NCI-H345 (cell line): ENCODE results near the gene TMEM250.
"Not testable (repeated sequence)": the region's sequence is repeated elsewhere in the genome, so short reads cannot be mapped to it uniquely, and the experiment has no call there.

Source experiments
- DNase-seq: peaks from one replicate; lab custom pipeline; 2025; lab: John Stamatoyannopoulos, UW

Gene TMEM250, protein sequence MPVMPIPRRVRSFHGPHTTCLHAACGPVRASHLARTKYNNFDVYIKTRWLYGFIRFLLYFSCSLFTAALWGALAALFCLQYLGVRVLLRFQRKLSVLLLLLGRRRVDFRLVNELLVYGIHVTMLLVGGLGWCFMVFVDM

DNA sequence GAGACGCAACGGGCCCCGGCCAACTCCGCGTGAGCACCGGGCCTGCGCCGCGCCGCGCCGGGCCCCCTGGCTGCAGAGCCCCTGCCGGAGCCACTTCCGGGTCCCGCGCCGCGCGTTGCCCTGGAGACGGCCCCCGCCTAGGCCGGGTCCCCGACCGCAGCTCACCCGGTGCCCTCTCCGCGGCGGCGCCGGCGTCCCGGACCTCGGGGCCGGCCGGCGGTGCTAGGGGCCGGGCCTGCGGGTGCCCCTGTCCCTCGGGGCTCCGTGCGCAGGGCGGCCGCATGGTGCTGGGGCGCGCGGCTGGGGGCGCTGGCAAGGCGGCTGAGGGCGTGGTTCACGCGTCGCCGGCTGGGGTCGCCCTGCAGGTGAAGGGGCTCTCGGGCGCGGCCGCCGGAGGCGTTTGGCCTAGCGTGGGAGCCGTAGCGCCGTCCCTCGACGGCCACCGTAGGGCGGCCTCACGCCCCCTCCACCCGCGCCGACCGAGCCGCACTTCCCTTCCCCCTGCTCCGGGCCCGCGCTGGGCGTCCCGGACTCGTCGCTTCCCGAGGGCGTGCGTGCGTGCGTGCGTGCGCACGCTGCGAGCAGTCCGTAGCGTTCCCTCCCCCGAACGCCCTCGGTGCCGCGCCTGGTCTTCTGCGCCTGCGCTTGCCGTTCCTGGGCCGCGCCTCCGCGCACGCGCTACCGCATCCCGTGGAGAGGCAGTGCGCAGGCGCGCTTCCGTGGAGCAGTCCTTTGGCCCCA is at the start of gene TMEM250:
Gene TMEM250 (minus strand): TSS at position 556 of the 741 bp plus-strand sequence. CDS start 1,975 bp downstream, outside the sequence.
- peak; percentile 95 for DNase-seq

- no peak for DNase-seq
Measured at GRCh38 chr9:136163248-136163850, 44.7 kb upstream of the TMEM250 start.

DNA sequence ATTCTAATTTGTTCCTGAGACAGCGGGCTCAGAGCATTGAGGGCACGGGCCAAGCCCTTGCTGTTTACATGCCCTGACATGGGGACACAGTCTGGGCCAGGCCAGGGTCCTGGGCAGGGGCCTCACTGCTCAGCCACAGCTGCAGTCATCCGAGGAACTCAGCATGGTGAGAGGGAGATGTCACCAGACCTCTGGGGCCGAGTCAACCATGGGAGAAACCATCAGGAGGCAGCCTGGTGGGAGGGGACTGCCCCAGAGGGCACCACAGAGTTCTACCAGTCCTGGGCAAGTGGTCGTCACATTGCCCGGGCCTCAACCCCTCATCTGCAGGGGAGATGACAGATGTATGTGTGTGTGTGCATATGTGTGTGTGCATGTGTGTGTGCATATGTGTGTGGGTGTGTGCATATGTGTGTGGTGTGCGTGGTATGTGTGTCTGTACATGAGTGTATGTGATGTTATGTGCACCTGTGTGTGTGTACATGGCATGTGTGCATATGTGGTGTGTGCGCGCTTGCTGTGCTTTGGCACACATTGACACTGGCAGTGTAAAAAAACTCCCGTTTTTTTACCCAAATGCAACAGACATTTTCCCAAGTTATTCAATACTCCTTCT is 42.4 kb upstream of the TMEM250 start:
- no peak for DNase-seq

- DNase-seq = peak; percentile 85
Measured at GRCh38 chr9:136160381-136160841, 41.7 kb upstream of the TMEM250 start.

- no peak for DNase-seq
Measured at GRCh38 chr9:136159851-136160250, 41.2 kb upstream of the TMEM250 start.

DNA sequence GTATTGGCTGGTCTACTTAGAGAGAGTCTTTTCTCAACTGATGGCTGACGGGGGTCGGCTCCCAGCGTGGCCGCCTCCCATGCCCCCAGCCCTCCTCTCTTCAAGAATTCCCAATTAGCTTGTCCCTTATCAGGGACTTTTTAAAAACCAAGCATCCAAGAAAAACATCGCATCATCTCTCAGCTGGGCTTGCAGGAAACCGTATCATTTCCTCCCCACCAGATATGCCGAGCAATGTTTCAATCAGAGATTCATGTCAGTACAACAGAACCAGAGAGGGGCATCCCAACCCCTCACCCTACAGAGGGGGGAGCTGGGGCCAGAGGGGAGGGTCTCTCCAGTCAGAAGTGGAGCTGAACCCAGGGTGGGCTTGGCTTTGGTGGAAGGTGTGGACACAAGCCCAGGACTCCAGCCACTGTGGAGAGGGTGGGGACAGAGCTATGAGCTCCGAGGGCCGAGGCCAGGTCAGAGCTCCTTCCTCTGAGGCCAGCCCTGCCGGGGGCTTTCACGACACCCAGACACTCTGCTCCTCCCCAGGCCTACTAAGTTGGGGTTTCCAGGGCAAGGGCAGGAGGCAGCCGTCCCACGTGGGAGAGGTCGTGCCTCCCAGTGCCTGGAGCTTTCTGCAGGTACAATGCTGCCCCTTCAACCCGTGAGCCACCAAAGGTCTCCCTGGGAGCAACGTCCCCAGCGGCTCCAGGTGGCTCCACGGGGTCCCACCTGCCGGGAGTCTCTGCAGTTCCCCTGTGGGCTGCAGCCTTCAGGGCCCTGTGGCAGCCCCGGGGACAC is 39.0 kb upstream of the TMEM250 start:
- DNase-seq = no peak

DNA sequence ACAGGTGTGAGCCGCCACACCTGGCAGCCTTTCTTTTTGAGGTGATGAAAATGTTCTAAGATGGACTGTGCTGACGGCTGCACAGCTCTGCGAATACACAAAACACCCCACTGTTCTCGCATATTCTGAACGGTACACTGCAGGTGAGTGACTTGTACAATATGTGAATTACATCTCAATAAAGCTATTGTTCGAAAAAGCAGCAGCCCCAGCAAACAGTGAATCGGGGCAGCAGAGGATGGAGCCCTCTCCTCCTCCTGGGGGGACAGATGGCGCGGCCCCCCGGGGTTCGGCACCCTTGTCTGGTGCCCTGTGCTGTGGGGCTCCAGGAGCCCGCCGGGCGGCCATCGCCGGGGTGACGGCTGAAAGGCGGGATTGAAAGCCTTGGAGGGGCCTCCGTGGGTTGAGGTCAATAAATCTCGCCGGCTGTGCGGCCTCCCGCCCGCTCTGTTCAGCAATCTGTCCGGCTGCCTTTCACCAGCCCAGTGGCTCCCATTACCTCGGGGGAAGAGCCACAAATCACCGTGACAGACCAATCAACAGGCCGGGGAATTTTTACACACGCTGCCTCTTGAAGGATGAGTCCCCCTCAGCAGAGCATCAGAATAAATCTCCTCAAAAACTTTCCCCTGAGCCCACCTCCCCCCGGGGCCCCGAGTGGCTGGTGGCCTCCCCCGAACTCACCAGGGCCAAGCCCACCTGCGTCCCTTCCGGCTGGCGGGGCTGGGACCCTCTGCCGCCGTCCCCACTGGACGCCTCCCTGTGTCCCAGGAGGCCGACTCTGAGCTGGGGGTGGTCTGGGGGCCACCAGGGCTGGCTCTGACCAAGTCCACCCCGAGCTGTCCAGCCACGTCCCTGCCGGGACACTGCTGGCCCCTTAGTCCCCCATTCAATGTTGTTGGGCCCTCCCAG is 37.8 kb upstream of the TMEM250 start:
- DNase-seq = no peak

DNA sequence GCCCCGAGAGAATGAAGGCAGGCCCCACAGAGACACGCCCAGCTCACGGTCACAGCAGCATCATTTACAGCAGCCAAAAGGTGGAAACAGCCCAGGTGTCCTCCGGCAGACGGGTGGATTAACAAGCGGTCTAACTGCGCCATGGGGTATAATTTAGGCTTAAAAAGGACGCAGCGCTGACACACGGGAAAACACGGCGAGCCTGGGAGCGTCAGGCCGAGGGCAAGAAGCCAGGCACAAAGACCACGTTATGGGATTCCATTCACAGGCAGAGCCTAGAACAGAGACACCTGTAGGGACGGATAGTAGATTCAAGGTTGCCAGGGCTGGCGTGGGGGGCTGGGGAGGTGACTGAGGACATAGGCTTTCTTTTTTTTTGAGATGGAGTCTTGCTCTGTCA is 36.9 kb upstream of the TMEM250 start:
- DNase-seq = no peak

- no peak for DNase-seq
Measured at GRCh38 chr9:136154943-136155342, 36.3 kb upstream of the TMEM250 start.

DNA sequence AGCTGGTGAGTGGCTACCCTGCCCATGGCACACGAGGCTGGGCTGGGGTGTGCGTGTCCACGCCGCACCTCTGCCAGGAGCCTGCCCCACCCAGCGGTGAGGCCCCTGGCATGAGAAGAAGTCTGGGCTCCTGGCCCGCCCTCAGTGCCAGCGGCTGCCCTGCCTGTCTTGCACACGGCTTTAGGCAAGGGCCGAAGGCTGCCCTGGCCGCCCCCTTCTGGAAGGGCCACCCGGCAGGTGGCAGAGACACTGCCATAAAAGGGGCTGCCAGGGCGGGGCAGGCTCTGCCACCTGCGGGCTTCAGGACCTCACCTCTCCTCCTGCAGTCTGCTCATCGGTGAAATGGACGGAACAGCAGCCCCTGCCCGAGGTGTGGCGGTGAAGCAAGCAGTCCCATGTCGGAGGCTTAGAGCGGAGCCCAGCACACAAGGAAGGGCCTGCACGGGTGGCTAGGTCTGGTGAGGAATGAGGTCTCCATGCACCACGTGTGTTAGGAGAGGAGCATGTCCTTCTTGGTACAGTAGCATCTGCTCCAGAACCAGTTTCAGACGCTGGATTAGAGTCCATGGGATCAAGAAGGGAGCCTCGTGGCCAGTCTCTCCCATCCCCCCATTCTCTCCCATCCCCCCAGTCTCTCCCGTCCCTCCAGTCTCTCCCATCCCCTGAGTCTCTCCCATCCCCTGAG is 34.8 kb upstream of the TMEM250 start:
- DNase-seq = no peak

- no peak for DNase-seq
Measured at GRCh38 chr9:136152931-136153330, 34.3 kb upstream of the TMEM250 start.

GRCh38 chr9:136152543-136152866 is 33.8 kb upstream of the TMEM250 start:
- DNase-seq = no peak

- no peak for DNase-seq
Measured at GRCh38 chr9:136151848-136152542, 33.3 kb upstream of the TMEM250 start.

- no peak for DNase-seq
Measured at GRCh38 chr9:136151214-136151804, 32.6 kb upstream of the TMEM250 start.

DNA sequence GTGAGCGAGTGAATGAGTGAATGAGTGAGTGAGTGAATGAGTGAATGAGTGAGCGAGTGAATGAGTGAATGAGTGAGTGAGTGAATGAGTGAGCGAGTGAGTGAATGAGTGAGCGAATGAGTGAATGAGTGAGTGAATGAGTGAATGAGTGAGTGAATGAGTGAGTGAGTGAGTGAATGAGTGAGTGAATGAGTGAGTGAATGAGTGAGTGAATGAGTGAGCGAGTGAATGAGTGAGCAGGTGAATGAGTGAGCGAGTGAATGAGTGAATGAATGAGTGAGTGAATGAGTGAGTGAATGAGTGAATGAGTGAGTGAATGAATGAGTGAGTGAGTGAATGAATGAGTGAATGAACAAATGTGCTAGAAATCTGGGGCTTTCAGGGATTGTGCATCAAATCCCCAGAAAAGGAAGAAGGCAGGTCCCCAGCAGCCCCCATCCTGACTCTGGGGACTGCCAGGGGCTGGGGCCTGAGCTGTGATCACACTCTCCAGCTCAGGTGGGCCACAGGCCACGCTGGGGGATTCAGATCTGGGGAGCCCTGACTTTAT is 32.1 kb upstream of the TMEM250 start:
- not testable (repeated sequence) for DNase-seq

- no peak for DNase-seq
Measured at GRCh38 chr9:136149853-136150252, 31.2 kb upstream of the TMEM250 start.

DNA sequence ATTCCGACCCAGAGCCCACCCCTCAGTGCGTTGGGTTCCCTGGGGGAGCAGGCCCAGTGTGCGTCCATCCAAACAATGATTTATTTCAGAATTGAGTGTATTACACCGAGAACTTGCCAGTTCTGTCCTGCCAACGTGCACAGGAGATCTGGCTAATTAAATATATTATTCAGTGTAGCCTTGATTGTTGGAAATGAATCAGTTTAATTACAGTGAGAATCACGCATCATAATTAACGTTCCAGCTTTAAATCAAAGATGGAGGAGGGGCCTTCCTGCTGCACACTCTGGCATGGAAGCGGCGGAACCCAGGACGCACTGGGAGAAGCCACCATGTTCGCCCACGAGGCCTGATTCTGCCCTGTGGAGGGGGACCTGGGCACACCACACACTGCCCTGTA is 30.7 kb upstream of the TMEM250 start:
- no peak for DNase-seq

DNA sequence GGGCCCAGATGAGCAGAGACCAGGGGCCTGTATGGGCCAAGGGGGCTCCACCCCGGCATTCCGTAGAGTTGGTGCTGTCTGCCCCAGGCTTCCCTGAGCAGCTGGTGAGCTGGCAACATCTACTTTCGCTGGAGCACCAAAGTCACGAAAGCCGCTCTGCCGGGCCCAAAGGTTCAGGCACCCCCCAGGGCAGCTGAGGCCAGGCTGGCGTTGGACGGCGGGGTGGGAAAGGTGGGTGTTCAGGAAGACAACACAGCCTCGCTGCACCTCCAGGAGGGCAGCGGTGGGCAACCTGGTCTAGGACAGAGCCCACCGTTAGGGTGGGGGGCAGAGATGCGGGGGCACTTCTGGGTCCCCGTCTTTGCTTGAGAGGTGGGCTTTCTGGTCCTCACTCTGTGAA is 30.1 kb upstream of the TMEM250 start:
- no peak for DNase-seq
